NB4 (cell line): ENCODE data around the gene ORAI2.

ENCODE experiments used
- CTCF ChIP-seq: IDR thresholded peaks from one replicate; pipeline ENCODE4 v1.5.1; 2012; ENCODE audit warnings: low read depth, low read length
- POLR2A ChIP-seq: IDR thresholded peaks from 2 replicates; pipeline ENCODE4 v1.6.1; 2011; ENCODE audit warnings: mild to moderate bottlenecking; ENCODE audit not compliant: insufficient read length; ENCODE audit errors: extremely low read depth

GRCh38 chr7:102429141-102429899 lies 4.1 kb upstream of the ORAI2 start:
- TF ChIP-seq CTCF (no peak), POLR2A (no peak)
